GM12801 (cell line): Measurements from ENCODE around the gene CCNK.

Experiments
- CTCF ChIP-seq: IDR thresholded peaks from one replicate; pipeline ENCODE4 v1.5.1; 2011; ENCODE audit warnings: control low read depth; ENCODE audit not compliant: insufficient read length; ENCODE audit errors: extremely low read depth

CCNK gene

GRCh38 chr14:99497341-99497740 is 16.1 kb downstream of the CCNK start:
- TF ChIP-seq CTCF, result no peak

- no peak for TF ChIP-seq CTCF
Measured at GRCh38 chr14:99497894-99498293, 16.7 kb downstream of the CCNK start.

GRCh38 chr14:99502989-99503421 is 21.8 kb downstream of the CCNK start:
- no peak for TF ChIP-seq CTCF

GRCh38 chr14:99503848-99504453 is 22.7 kb downstream of the CCNK start:
- TF ChIP-seq CTCF, result no peak

GRCh38 chr14:99505089-99505488 is 23.9 kb downstream of the CCNK start:
- TF ChIP-seq CTCF, result no peak

- TF ChIP-seq CTCF, result no peak
Measured at GRCh38 chr14:99506276-99506675, 25.1 kb downstream of the CCNK start.

GRCh38 chr14:99507860-99508640 is 26.8 kb downstream of the CCNK start:
- TF ChIP-seq CTCF, result no peak
